SKM-1 (cell line): Measurements from ENCODE around the gene ALG8.
A peak's percentile ranks its signal among the peaks of the same experiment; 100 is the strongest.
"Not testable (repeated sequence)": the region's sequence is repeated elsewhere in the genome, so short reads cannot be mapped to it uniquely, and the experiment has no call there.

Source experiments
- DNase-seq: peaks from one replicate; lab custom pipeline; 2025; ENCODE audit not compliant: unreplicated experiment; lab: John Stamatoyannopoulos, UW

Gene ALG8

DNA sequence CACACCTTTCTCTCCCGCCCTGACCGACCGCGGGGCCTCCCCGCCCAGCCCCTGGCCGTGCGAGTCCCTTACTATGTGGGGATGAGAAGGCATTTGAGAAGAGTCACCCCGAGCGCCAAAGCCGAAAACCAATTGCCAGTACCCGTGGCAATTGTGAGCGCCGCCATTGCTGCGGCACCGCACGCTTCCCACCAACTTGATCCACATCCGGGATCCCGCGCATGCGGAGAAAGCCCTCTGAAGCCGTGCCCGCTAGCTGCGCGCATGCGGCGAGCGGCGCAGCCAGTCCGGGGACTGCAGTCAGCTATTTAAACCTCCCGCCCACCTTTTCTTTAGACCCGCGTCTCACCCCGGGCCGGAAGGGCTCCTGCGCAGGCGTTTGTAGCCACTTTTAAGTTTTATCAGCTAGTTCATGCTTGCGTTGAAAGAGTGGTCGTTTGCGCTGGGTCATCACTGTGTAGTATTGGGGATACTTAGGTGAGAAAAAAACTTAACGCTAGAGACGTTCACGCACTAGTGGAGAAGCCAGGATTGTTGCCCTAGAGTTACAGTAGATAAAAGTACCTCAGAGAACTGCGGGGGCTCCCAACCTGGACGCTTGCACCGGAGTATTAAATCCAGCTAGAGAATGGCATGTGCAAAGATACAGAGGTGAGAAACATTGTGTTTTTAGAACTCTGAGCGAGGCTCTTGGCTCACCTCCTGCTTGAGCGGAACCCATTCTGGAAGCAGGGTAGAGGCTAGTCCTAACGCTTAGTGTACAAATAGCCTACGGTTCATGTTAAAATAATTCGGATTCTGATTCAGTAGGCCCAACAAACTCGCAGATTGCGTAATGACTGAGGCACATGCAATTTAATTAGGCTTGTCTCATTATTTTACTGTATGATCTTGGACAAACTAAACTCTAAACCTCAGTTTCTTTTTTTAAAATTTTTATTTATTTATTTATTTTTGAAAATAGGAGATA lies at the start of gene ALG8:
ALG8 (minus strand) TSS at position 205 of the 970 bp plus-strand sequence; CDS start at position 167, 38 bp downstream.
- DNase-seq = peak; percentile 84

DNA sequence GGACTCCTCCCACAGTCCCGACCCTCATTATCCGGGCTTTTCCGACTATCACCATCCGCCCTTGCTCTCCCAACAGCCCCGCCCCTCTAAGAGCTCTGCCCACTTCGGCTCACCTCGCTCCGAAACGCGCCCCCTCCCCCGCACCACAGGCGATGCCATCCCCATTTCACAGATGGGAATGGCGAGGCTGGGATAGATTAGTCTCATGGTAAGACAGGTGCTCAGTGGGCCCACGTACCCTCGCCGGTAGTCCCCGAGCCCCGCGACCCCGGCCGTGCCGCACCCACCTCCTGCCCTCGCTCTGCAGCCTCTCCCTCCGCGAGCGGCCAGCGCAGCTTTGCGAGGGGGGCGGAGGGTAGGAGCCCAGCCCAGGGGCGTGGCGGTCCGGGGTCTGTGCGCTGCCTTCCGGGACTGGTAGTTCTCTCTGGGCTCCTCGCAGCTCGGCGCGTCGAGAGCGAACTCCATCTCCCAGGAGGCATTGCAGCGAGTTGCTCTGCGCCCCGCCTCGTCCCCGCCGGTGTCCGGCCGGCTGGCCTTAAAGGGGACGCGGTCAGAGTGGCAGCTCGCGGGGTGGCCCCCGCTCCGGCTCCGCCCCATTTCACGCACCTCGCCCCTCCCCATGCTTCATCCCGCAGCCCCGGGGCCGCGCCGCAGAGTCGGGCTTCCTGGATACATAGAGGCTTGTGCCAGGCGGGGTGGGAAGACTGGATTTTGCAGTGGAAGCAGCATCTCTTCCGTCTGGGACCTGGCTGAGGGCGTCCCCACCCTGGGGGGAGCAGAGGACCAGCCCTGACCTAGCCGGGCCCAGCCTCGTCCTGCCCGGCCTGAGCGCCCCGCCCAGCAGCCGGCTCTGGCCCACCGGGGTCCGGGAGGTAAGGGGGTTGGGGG lies 49.1 kb upstream of the ALG8 start, which contains the start of the genes KCTD21 and USP35:
KCTD21 (minus strand) TSS at position 341 of the 888 bp plus-strand sequence. CDS start 14,072 bp downstream, outside the sequence.
USP35 (plus strand) TSS at position 634 of the 888 bp plus-strand sequence. CDS start 7,327 bp downstream, outside the sequence.
- peak; percentile 89 for DNase-seq

- DNase-seq = peak; percentile 60
These were observed 48.2 kb upstream of the ALG8 start for GRCh38 chr11:78187366-78188285.

DNA sequence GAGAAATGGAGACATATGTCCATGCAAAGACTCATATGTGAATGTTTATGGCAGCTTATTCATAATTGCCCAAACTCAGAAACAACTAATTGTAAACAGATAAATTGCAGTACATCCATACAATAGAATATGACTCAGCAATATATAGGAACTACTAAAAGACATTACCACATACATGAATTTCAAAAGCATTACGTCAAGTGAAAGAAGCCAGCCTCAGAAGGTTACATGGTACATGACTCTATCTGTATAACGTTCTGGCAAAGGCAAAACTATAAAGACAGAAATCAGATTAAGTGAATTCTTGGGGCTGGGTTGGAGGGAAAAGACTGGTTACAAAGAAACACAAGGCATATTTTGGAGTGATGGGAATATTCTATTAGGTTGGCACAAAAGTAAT lies 41.8 kb upstream of the ALG8 start:
- peak; percentile 37 for DNase-seq

GRCh38 chr11:78180751-78181150 lies 41.3 kb upstream of the ALG8 start:
- no peak for DNase-seq

DNA sequence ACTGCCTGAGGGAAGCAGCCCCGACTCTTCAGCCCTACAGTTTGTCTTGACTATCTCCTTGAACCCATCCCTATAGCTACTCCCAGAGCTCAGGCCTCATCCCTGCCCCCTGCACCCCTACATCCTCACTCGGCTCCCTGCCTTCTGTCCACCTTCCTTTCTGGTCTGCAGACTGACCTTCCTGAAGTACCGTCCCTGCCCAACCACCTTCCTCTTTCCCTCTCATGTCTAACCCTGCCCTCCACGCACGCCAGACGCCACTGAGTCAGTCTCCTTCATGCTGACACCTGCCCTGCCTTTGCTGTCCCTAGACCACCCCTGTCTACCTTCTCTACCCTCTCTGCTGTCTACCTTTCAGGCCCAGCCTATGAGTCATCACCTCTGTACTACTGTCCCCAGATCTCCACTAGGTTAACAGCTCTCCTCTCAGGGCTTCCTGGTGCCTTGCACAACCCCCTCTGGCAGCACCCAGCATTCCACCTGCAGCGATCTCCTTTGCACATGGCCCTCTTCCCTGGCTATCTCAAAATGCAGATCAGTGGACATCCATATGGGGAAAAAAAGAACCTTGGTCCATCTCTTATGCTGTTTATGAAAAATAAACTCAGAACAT lies 40.1 kb upstream of the ALG8 start:
- no peak for DNase-seq

GRCh38 chr11:78177216-78177615 lies 37.8 kb upstream of the ALG8 start:
- no peak for DNase-seq

DNA sequence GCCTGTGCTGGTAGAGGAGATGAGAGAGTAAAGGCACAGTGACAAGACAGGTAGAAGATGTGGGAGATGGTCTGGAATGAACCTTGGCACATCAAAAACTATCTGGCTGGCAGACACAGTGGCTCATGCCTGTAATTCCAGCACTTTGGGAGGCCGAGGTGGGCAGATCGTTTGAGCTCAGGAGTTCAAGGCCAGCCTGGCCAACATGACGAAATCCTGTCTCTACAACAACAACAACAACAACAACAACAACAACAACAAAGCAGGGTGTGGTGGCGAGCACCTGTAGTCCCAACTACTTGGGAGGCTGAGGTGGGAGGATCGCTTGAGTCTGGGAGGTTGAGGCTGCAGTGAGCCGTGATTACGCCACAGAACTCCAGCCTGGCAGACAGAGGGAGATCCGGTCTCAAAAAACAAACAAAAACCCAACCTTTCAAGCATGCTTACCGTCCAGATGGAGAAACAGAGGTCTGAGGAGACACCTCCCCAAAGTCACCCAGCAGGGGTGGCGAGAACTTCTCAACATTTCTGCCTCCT lies 37.2 kb upstream of the ALG8 start:
- DNase-seq = no peak

DNA sequence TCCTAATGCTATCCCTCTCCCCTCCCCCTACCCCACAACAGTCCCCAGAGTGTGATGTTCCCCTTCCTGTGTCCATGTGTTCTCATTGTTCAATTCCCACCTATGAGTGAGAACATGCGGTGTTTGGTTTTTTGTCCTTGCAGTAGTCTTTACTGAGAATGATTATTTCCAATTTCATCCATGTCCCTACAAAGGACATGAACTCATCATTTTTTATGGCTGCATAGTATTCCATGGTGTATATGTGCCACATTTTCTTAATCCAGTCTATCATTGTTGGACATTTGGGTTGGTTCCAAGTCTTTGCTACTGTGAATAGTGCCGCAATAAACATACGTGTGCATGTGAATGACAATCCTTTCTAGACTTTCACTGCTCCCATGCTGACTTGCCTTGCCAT lies 36.4 kb upstream of the ALG8 start:
- not testable (repeated sequence) for DNase-seq

DNA sequence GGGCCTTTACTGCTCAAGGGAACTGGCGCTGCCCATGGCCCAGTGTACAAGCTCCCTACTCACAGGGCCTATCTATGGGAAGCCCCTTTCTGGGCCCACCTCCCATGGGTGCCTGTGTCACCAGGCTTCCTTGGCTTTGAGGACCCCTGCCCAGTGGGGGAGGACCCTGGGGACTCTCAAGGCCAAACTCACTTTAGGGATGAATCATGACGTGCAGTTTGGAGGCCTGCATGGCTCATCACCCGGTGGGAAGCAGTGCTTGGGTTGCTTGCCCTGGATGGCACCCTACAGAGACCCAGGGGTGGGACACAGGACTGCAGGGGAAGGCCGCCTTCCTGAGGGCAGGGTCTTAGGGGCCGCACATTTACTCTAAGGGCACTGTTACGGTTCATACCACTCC lies 32.5 kb upstream of the ALG8 start:
- no peak for DNase-seq

DNA sequence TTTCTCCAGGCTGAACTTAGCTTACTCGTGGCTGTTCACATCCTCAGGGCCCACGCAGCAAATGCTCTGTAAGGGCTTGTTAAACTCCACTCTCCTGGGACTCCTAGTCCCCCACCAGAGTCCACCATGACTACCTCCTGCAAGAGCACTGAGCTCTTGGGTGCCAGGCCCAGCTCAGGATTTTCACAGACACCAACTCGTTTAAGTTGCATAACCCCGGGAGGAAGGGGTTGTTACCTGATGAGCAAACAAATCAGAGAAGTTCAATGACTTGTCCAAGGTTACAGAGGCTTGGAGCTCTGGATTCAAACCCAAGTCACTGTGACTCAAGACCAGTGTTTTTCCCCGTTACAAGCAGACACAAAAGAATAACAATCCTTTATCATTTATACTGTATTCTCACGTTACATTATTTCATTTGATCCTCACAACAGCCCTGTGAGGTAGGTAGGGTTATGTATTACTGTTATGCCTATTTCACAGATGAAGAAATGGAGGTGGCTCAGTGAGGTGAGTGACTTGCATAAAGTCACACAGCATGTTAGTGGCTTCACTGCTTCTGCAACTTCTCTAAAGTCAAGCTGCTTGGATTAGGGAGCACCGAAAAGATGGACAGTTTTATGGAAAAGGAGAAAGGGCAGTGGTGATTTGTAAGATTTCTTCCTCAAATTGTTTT lies 31.6 kb upstream of the ALG8 start:
- no peak for DNase-seq

- DNase-seq = no peak
These were observed 31.0 kb upstream of the ALG8 start for GRCh38 chr11:78170413-78170812.

GRCh38 chr11:78168539-78169477 lies 29.4 kb upstream of the ALG8 start:
- no peak for DNase-seq

DNA sequence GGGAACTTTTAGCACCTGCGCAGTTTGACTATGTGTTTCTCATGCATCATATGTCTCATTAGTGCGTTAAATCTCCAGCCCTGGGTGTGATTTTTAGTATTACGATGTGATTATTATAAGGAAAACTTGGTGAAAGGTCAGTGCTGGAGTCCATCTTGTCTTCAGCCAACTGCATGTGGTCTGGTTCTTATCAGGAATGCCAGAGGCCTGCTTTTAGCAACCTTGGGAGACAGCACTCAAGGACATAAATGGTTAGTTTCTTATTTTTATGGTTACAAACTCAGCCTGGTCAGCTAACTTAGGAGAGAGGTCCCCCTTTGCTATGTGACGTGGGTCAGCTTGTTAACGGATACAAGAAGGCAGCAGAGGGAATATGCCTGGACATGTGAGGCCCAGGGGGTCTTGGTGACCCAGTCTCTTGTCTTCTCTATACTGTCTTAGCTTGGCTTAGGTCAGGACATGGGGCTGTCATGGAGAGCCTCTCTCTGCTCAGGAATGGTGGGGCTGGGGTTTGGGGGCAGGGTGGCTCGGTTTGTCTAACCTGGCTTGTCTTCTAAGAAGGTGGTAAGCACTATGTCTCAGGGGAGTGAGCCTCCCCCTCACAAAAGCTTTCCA lies 27.5 kb upstream of the ALG8 start:
- no peak for DNase-seq

DNA sequence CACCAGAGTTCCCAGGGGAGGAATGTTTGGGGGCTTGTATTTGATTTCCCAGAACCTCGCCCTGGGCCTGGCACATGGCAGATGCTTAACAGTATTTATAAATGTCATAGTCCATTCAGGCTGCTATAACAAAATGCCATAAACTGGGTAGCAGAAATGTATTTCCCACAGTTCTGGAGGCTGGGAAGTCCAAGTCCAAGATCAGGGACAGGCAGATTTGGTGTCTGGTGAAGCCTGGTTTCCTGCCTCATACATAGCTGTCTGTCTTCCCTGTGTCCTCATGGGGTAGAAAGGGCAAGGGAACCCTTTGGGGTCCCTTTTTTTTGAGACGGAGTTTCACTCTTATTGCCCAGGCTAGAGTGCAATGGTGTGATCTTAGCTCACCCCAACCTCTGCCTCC lies 25.0 kb upstream of the ALG8 start:
- DNase-seq = no peak

GRCh38 chr11:78163828-78164227 lies 24.4 kb upstream of the ALG8 start:
- DNase-seq = no peak

GRCh38 chr11:78161962-78162371 lies 22.5 kb upstream of the ALG8 start:
- no peak for DNase-seq

DNA sequence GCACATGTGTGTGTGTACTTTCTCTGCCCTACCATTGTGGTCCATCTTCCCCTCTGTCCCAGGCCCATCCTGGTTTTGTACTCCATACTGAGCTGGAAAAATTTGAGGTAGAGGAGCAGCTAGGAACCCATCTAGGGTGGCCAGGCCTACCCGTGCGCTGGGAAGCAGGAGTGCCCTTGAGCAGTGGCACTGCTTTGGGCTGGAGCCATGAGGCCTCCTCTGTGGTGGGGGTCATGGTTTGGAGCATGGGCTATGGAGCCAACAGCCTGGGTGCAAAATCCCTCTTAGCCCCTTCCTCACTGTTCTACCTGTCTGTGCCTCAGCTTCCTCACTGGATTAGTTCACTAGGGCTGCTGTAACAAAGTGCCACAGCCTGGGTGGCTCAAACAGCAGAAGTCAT lies 21.9 kb upstream of the ALG8 start:
- no peak for DNase-seq
